Measurements from ENCODE around the gene MYOZ3. TPM values are rescaled to one million over a fixed set of nuclear protein-coding genes. Genes with fewer than 3 reads are reported as not detected.

Gene MYOZ3
- total and polyA plus RNA-seq, 2 donors (not counting 1 experiment from before 2014, with no cell fraction given) = 0.04 TPM; not detected in 1

GRCh38 chr5:150632305-150633160, 28.5 kb upstream of the MYOZ3 start:
- no peak for ATAC-seq (ENCODE audit: low read depth)
- Histone ChIP-seq H4K20me1 (ENCODE audit: control insufficient read depth, insufficient read depth, low read length, poor library complexity, severe bottlenecking) (peaks cover 22% of the 10 kb centered on the region), H3K4me1 (ENCODE audit: control insufficient read depth in 2 of 2, insufficient read depth in 2 of 2, low read length in 2 of 2) (peaks cover 7% of the 10 kb centered on the region in 2 donors), H3K36me3 (replicated peaks in 1 of 2; ENCODE audit: control extremely low read depth in 1 of 2, control insufficient read depth in 1 of 2, extremely low read depth in 1 of 2, insufficient read depth in 2 of 2, low read length in 1 of 2) (peaks cover 0 to 10% of the 10 kb centered on the region in 2 experiments), H3K4me2 (replicated peaks; ENCODE audit: low read depth, low read length, poor library complexity, severe bottlenecking) (no peak overlapping the region), H3K27ac (ENCODE audit: low read length in 2 of 2) (no peak overlapping the region), H3K4me3 (ENCODE audit: control extremely low read depth in 1 of 5, extremely low read depth in 1 of 5, insufficient read depth in 1 of 5, low read depth in 2 of 5, low read length in 4 of 5) (no peak overlapping the region), H3K27me3 (replicated peaks in 1 of 4; ENCODE audit: control extremely low read depth in 1 of 4, control insufficient read depth in 3 of 4, insufficient read depth in 4 of 4, low read length in 3 of 4) (no peaks in the 10 kb centered on the region), H3K9ac (ENCODE audit: low read length) (no peak overlapping the region), H2AFZ (ENCODE audit: insufficient read depth, low read depth, low read length, poor library complexity, severe bottlenecking) (no peak overlapping the region), H3K9me3 (ENCODE audit: control extremely low read depth in 1 of 3, control insufficient read depth in 2 of 3, insufficient read depth in 1 of 3, low read length in 2 of 3) (no peaks in the 10 kb centered on the region), H3K79me2 (ENCODE audit: control insufficient read depth, insufficient read depth, low read length) (peaks cover 26% of the 10 kb centered on the region)
- ChIA-PET CTCF (no interaction called here), POLR2A (no interaction called here)
- H3K27me3 Mint-ChIP-seq = peaks cover 2% of the 10 kb centered on the region
- no peaks in the 10 kb centered on the region for H3K9me3 Mint-ChIP-seq (ENCODE audit: insufficient read depth)
- intact Hi-C loops (cut with micrococcal nuclease) = no loop called here
- TF ChIP-seq EZH2 (IDR thresholded peaks at IDR 0.05; ENCODE audit: borderline replicate concordance, insufficient read depth, low read depth, low read length, poor library complexity, severe bottlenecking) = no peak
- no peak for TF ChIP-seq CTCF (IDR thresholded peaks at IDR 0.05)
- peaks cover 19% of the 10 kb centered on the region for H3K4me1 Mint-ChIP-seq
- H3K4me3 Mint-ChIP-seq = no peak overlapping the region
- no peak for DNase-seq
- WGBS (ENCODE audit: insufficient coverage) = 100% methylated on average over 5 of the region's 10 CpGs
- no peak overlapping the region for H3K27ac Mint-ChIP-seq

- CTCF ChIA-PET = no interaction called here
- POLR2A ChIA-PET = no interaction called here
- peaks cover 17% of the 10 kb centered on the region for H4K20me1 ChIP-seq (ENCODE audit: control insufficient read depth, insufficient read depth, low read length, poor library complexity, severe bottlenecking)
- no peak overlapping the region for H3K4me3 Mint-ChIP-seq
- H3K4me1 ChIP-seq (ENCODE audit: control insufficient read depth in 2 of 2, insufficient read depth in 2 of 2, low read length in 2 of 2) = no peaks in the 10 kb centered on the region
- peaks cover 2% of the 10 kb centered on the region for H3K27me3 Mint-ChIP-seq
- no peak overlapping the region for H3K27ac ChIP-seq (ENCODE audit: low read length in 2 of 2)
- no peak overlapping the region for H3K9ac ChIP-seq (ENCODE audit: low read length)
- H3K36me3 ChIP-seq (replicated peaks in 1 of 2; ENCODE audit: control extremely low read depth in 1 of 2, control insufficient read depth in 1 of 2, extremely low read depth in 1 of 2, insufficient read depth in 2 of 2, low read length in 1 of 2) = peaks cover 0 to 10% of the 10 kb centered on the region in 2 experiments
- peaks cover 15% of the 10 kb centered on the region for H3K4me1 Mint-ChIP-seq
- peaks cover 18% of the 10 kb centered on the region for H3K79me2 ChIP-seq (ENCODE audit: control insufficient read depth, insufficient read depth, low read length)
- H3K27me3 ChIP-seq (replicated peaks in 1 of 4; ENCODE audit: control extremely low read depth in 1 of 4, control insufficient read depth in 3 of 4, insufficient read depth in 4 of 4, low read length in 3 of 4) = no peaks in the 10 kb centered on the region
- no peaks in the 10 kb centered on the region for H3K9me3 ChIP-seq (ENCODE audit: control extremely low read depth in 1 of 3, control insufficient read depth in 2 of 3, insufficient read depth in 1 of 3, low read length in 2 of 3)
- DNase-seq = no peak
- no peak overlapping the region for H3K4me3 ChIP-seq (ENCODE audit: control extremely low read depth in 1 of 5, extremely low read depth in 1 of 5, insufficient read depth in 1 of 5, low read depth in 2 of 5, low read length in 4 of 5)
- intact Hi-C loops (cut with micrococcal nuclease) = no loop called here
- H2AFZ ChIP-seq (ENCODE audit: insufficient read depth, low read depth, low read length, poor library complexity, severe bottlenecking) = no peak overlapping the region
- H3K9me3 Mint-ChIP-seq (ENCODE audit: insufficient read depth) = no peaks in the 10 kb centered on the region
- 71% methylated on average over 1 of the region's 2 CpGs for WGBS (ENCODE audit: insufficient coverage)
- no peak for TF ChIP-seq CTCF (IDR thresholded peaks at IDR 0.05)
- no peak for TF ChIP-seq EZH2 (IDR thresholded peaks at IDR 0.05; ENCODE audit: borderline replicate concordance, insufficient read depth, low read depth, low read length, poor library complexity, severe bottlenecking)
- H3K27ac Mint-ChIP-seq = no peak overlapping the region
- no peak overlapping the region for H3K4me2 ChIP-seq (replicated peaks; ENCODE audit: low read depth, low read length, poor library complexity, severe bottlenecking)
- no peak for ATAC-seq (ENCODE audit: low read depth)
Measured at GRCh38 chr5:150633429-150633828, 27.6 kb upstream of the MYOZ3 start.

All from B cell (primary cell).